ENCODE measurements around the gene GLRA1.

DNA sequence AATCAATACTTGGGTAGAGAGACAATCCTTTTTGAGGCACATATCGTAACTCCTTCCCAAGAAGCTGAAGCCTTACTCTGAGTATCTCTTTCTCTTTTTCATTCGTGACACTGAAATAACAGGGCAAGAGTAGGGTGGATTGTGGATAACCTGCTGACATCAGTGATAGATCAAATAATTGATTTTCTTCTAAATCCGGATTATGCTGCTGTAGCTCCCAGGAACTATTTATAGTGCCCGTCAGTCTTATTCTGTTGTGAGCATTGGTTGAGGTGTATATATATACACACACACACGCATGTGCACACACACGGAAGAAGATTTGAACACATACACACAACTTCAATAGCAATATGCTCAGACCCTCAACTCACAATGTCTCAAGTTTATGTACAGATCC is 43.2 kb upstream of the GLRA1 start:
- TF ChIP-seq EZH2 (IDR thresholded peaks at IDR 0.05; ENCODE audit: low read length, unreplicated experiment) (no peak), CTCF (conservative IDR thresholded peaks at IDR 0.05; ENCODE audit: low read depth, low read length) (no peak), EZH2phosphoT487 (IDR thresholded peaks at IDR 0.05; ENCODE audit: borderline replicate concordance, low read length) (no peak)
